ENCODE data around the gene NUDT3.
"Not testable (repeated sequence)": the region's sequence is repeated elsewhere in the genome, so short reads cannot be mapped to it uniquely, and the experiment has no call there.

The NUDT3 gene

GRCh38 chr6:34366639-34366921 lies 25.9 kb downstream of the NUDT3 start:
- Mint-ChIP-seq H3K4me3 (no peak overlapping the region), H3K36me3 (ENCODE audit: low read depth) (no peaks in the 10 kb centered on the region), H3K27ac (no peak overlapping the region), H3K9me3 (no peaks in the 10 kb centered on the region), H3K4me1 (ENCODE audit: low read depth) (peaks cover 14% of the 10 kb centered on the region), H3K27me3 (ENCODE audit: low read depth) (no peaks in the 10 kb centered on the region)

GRCh38 chr6:34365781-34366638 lies 26.5 kb downstream of the NUDT3 start:
- H3K27me3 Mint-ChIP-seq (ENCODE audit: low read depth); H3K27ac Mint-ChIP-seq; H3K4me3 Mint-ChIP-seq; H3K9me3 Mint-ChIP-seq; H3K36me3 Mint-ChIP-seq (ENCODE audit: low read depth): not testable (repeated sequence)
- peaks cover 14% of the 10 kb centered on the region for H3K4me1 Mint-ChIP-seq (ENCODE audit: low read depth)

- H3K9me3 Mint-ChIP-seq; H3K36me3 Mint-ChIP-seq (ENCODE audit: low read depth); H3K27ac Mint-ChIP-seq; H3K27me3 Mint-ChIP-seq (ENCODE audit: low read depth); H3K4me3 Mint-ChIP-seq: not testable (repeated sequence)
- H3K4me1 Mint-ChIP-seq (ENCODE audit: low read depth) = peaks cover 20% of the 10 kb centered on the region
These were observed 28.8 kb downstream of the NUDT3 start for GRCh38 chr6:34363681-34364075.

GRCh38 chr6:34362909-34363680 lies 29.4 kb downstream of the NUDT3 start:
- Mint-ChIP-seq H3K36me3 (ENCODE audit: low read depth) (no peaks in the 10 kb centered on the region), H3K4me3 (no peak overlapping the region), H3K4me1 (ENCODE audit: low read depth) (peaks cover 20% of the 10 kb centered on the region), H3K27me3 (ENCODE audit: low read depth) (no peaks in the 10 kb centered on the region), H3K27ac (peak overlapping the region; percentile 4), H3K9me3 (no peaks in the 10 kb centered on the region)

GRCh38 chr6:34362176-34362575 lies 30.3 kb downstream of the NUDT3 start:
- H3K9me3 Mint-ChIP-seq = no peaks in the 10 kb centered on the region
- H3K36me3 Mint-ChIP-seq (ENCODE audit: low read depth) = no peaks in the 10 kb centered on the region
- H3K27me3 Mint-ChIP-seq (ENCODE audit: low read depth) = no peaks in the 10 kb centered on the region
- no peak overlapping the region for H3K4me3 Mint-ChIP-seq
- H3K4me1 Mint-ChIP-seq (ENCODE audit: low read depth) = peaks cover 20% of the 10 kb centered on the region
- H3K27ac Mint-ChIP-seq = no peak overlapping the region

- Mint-ChIP-seq H3K4me1 (ENCODE audit: low read depth) (peaks cover 20% of the 10 kb centered on the region), H3K9me3 (no peaks in the 10 kb centered on the region), H3K27ac (no peak overlapping the region), H3K36me3 (ENCODE audit: low read depth) (no peaks in the 10 kb centered on the region), H3K27me3 (ENCODE audit: low read depth) (no peaks in the 10 kb centered on the region), H3K4me3 (no peak overlapping the region)
These were observed 31.9 kb downstream of the NUDT3 start for GRCh38 chr6:34360556-34360955.

- Mint-ChIP-seq H3K27ac (no peak overlapping the region), H3K4me1 (ENCODE audit: low read depth) (peaks cover 20% of the 10 kb centered on the region), H3K9me3 (no peaks in the 10 kb centered on the region), H3K36me3 (ENCODE audit: low read depth) (no peaks in the 10 kb centered on the region), H3K4me3 (no peak overlapping the region), H3K27me3 (ENCODE audit: low read depth) (no peaks in the 10 kb centered on the region)
These were observed 32.9 kb downstream of the NUDT3 start for GRCh38 chr6:34359418-34360158.

- no peaks in the 10 kb centered on the region for H3K27me3 Mint-ChIP-seq (ENCODE audit: low read depth)
- no peak overlapping the region for H3K27ac Mint-ChIP-seq
- H3K36me3 Mint-ChIP-seq (ENCODE audit: low read depth) = no peaks in the 10 kb centered on the region
- H3K4me1 Mint-ChIP-seq (ENCODE audit: low read depth) = peaks cover 18% of the 10 kb centered on the region
- H3K4me3 Mint-ChIP-seq = no peak overlapping the region
- no peaks in the 10 kb centered on the region for H3K9me3 Mint-ChIP-seq
These were observed 34.0 kb downstream of the NUDT3 start for GRCh38 chr6:34358389-34358905.

GRCh38 chr6:34357937-34358336 lies 34.5 kb downstream of the NUDT3 start:
- H3K4me1 Mint-ChIP-seq (ENCODE audit: low read depth) = peaks cover 13% of the 10 kb centered on the region

GRCh38 chr6:34355889-34356288 lies 36.6 kb downstream of the NUDT3 start:
- Mint-ChIP-seq H3K27me3 (ENCODE audit: low read depth) (no peaks in the 10 kb centered on the region), H3K4me3 (no peak overlapping the region), H3K4me1 (ENCODE audit: low read depth) (peaks cover 7% of the 10 kb centered on the region), H3K36me3 (ENCODE audit: low read depth) (no peaks in the 10 kb centered on the region), H3K27ac (no peak overlapping the region), H3K9me3 (no peaks in the 10 kb centered on the region)

More at GRCh38 chr6:34357937-34358336, 34.5 kb downstream of the NUDT3 start:
- no peaks in the 10 kb centered on the region for H3K27me3 Mint-ChIP-seq (ENCODE audit: low read depth)
- H3K4me3 Mint-ChIP-seq = no peak overlapping the region
- no peaks in the 10 kb centered on the region for H3K9me3 Mint-ChIP-seq
- no peak overlapping the region for H3K27ac Mint-ChIP-seq
- H3K36me3 Mint-ChIP-seq (ENCODE audit: low read depth) = no peaks in the 10 kb centered on the region

- not testable (repeated sequence) for H3K27me3 Mint-ChIP-seq (ENCODE audit: low read depth); H3K36me3 Mint-ChIP-seq (ENCODE audit: low read depth); H3K27ac Mint-ChIP-seq; H3K4me3 Mint-ChIP-seq; H3K4me1 Mint-ChIP-seq (ENCODE audit: low read depth); H3K9me3 Mint-ChIP-seq
These were observed 38.2 kb downstream of the NUDT3 start for GRCh38 chr6:34354230-34354629.

- not testable (repeated sequence) for H3K4me3 Mint-ChIP-seq, H3K27ac Mint-ChIP-seq
These were observed 38.9 kb downstream of the NUDT3 start for GRCh38 chr6:34353530-34353929.

GRCh38 chr6:34352305-34352937 lies 40.0 kb downstream of the NUDT3 start:
- peaks cover 4% of the 10 kb centered on the region for H3K4me1 Mint-ChIP-seq (ENCODE audit: low read depth)
- H3K27ac Mint-ChIP-seq = no peak overlapping the region
- no peaks in the 10 kb centered on the region for H3K27me3 Mint-ChIP-seq (ENCODE audit: low read depth)
- no peaks in the 10 kb centered on the region for H3K36me3 Mint-ChIP-seq (ENCODE audit: low read depth)
- no peaks in the 10 kb centered on the region for H3K9me3 Mint-ChIP-seq
- H3K4me3 Mint-ChIP-seq = no peak overlapping the region

More at GRCh38 chr6:34353530-34353929, 38.9 kb downstream of the NUDT3 start:
- not testable (repeated sequence) for H3K36me3 Mint-ChIP-seq (ENCODE audit: low read depth); H3K9me3 Mint-ChIP-seq; H3K27me3 Mint-ChIP-seq (ENCODE audit: low read depth); H3K4me1 Mint-ChIP-seq (ENCODE audit: low read depth)

- H3K4me3 Mint-ChIP-seq = no peak overlapping the region
- H3K27me3 Mint-ChIP-seq (ENCODE audit: low read depth) = no peaks in the 10 kb centered on the region
- H3K9me3 Mint-ChIP-seq = no peaks in the 10 kb centered on the region
- H3K27ac Mint-ChIP-seq = no peak overlapping the region
- peaks cover 7% of the 10 kb centered on the region for H3K4me1 Mint-ChIP-seq (ENCODE audit: low read depth)
- no peaks in the 10 kb centered on the region for H3K36me3 Mint-ChIP-seq (ENCODE audit: low read depth)
These were observed 41.6 kb downstream of the NUDT3 start for GRCh38 chr6:34350934-34351217.
